HEK293T (cell line): ENCODE results near the gene ARMC9.

ENCODE experiments used
- ELF4 ChIP-seq: fragments of 450-650 bp; IDR thresholded peaks from 2 replicates; pipeline ENCODE4 v1.6.1; 2017; ENCODE audit warnings: antibody characterized with exemption
- FOXK2 ChIP-seq: fragments of 450-650 bp; IDR thresholded peaks from 2 replicates; pipeline ENCODE4 v1.6.1; 2016; ENCODE audit warnings: mild to moderate bottlenecking
- L3MBTL2 ChIP-seq: fragments of 450-650 bp; conservative IDR thresholded peaks from 2 replicates; pipeline ENCODE4 v1.6.1; 2016; ENCODE audit warnings: mild to moderate bottlenecking

DNA sequence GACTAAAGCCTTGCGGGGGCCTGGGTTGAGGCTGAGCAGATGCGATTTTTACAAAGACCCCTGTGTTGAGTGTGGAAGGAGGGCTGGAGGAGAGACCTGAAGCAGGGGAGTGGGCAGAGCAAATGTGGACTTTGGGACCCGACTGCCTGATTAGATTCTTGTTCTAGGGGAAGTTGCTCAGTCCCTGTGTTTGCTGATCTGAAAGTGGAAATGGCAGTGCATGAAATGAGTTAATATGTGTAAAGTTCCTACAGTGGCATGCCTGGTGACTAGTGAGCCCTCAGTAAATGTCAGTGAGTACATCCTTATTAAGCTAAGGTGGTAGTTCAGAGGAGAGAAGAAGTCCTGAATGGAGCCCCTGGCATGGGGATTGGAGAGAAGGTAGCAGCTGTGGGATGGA, 52.3 kb downstream of the ARMC9 start:
- TF ChIP-seq ELF4 (no peak), FOXK2 (no peak), L3MBTL2 (no peak)
